Transverse colon (tissue), 4 donors: ENCODE results near the gene MRPL2.

Experiments
- POLR2A ChIP-seq: fragments of 450-650 bp; IDR thresholded peaks from one replicate; pipeline ENCODE4 v1.6.1; 2016; ENCODE audit warnings: antibody characterized with exemption, mild to moderate bottlenecking, moderate library complexity
- POLR2AphosphoS5 ChIP-seq, 3 donors: sonication (generic); formaldehyde crosslinking; IDR thresholded peaks; one replicate each; pipeline ENCODE4 v1.6.1; 2016; ENCODE audit warnings: antibody characterized with exemption in 3 of 3
- TF ChIP-seq, protein P1 (sequence below), 5 experiments: fragments of 200-600 bp in 3 of 5; fragments of 450-650 bp in 2 of 5; sonication (generic) in 3 of 5; IDR thresholded peaks; 1 replicate in 2 of 5; 2 replicates in 3 of 5; pipeline ENCODE4 v1.5.1; 2016 to 2017; ENCODE audit warnings: antibody characterized with exemption in 5 of 5, inconsistent platforms in 3 of 5, mild to moderate bottlenecking in 2 of 5, moderate library complexity in 1 of 5

DNA sequence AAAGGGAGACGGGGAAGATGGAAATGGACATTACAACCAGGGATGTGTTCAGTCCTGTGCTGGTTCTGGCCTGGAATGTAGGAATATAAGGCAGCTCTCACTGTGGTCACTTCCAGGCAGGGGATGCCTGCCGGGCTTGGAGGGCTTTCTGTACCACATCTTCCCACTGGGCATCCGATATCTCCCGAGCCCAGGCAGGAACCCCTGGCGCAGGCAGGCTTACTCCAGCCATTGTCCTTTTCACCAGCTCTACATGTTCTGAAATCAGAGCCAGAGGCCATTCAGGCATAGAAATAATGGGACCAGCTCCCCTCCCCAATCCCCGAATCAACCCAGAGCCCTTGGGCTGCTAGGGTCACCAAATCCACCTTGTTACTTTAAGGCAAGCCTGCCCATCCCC lies 46.9 kb downstream of the MRPL2 start:
- TF ChIP-seq POLR2A: no peak
- TF ChIP-seq, protein P1, sequence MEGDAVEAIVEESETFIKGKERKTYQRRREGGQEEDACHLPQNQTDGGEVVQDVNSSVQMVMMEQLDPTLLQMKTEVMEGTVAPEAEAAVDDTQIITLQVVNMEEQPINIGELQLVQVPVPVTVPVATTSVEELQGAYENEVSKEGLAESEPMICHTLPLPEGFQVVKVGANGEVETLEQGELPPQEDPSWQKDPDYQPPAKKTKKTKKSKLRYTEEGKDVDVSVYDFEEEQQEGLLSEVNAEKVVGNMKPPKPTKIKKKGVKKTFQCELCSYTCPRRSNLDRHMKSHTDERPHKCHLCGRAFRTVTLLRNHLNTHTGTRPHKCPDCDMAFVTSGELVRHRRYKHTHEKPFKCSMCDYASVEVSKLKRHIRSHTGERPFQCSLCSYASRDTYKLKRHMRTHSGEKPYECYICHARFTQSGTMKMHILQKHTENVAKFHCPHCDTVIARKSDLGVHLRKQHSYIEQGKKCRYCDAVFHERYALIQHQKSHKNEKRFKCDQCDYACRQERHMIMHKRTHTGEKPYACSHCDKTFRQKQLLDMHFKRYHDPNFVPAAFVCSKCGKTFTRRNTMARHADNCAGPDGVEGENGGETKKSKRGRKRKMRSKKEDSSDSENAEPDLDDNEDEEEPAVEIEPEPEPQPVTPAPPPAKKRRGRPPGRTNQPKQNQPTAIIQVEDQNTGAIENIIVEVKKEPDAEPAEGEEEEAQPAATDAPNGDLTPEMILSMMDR (IDR thresholded peaks at IDR 0.05): no peak
- TF ChIP-seq POLR2AphosphoS5 (IDR thresholded peaks at IDR 0.05): no peak
